Subcutaneous abdominal adipose tissue (tissue), 5 donors: ENCODE results near the gene USP32.
A peak's percentile ranks its signal among the peaks of the same experiment; 100 is the strongest.

Experiments
- H3K27ac ChIP-seq: one replicate; pipeline ENCODE4 v1.7.0; 2013; ENCODE audit warnings: low read depth, mild to moderate bottlenecking, inconsistent platforms, low read length, moderate library complexity
- H3K27me3 ChIP-seq, 5 donors: one replicate each; pipeline ENCODE4 v1.7.0; 2013; ENCODE audit warnings: low read length in 5 of 5, inconsistent platforms in 1 of 5; ENCODE audit not compliant: control insufficient read depth in 5 of 5, insufficient read depth in 4 of 5
- H3K36me3 ChIP-seq, 5 donors: one replicate each; pipeline ENCODE4 v1.7.0; 2013; ENCODE audit warnings: low read length in 5 of 5; ENCODE audit not compliant: control insufficient read depth in 5 of 5, insufficient read depth in 5 of 5
- H3K4me1 ChIP-seq, 5 donors: one replicate each; pipeline ENCODE4 v1.7.0; 2013; ENCODE audit warnings: low read length in 5 of 5, mild to moderate bottlenecking in 3 of 5, moderate library complexity in 1 of 5; ENCODE audit not compliant: control insufficient read depth in 5 of 5, insufficient read depth in 5 of 5
- H3K4me3 ChIP-seq, 5 donors: one replicate each; pipeline ENCODE4 v1.7.0; 2013; ENCODE audit warnings: low read length in 5 of 5, low read depth in 1 of 5
- H3K9ac ChIP-seq, 5 donors: one replicate each; pipeline ENCODE4 v1.7.0; 2013; ENCODE audit warnings: low read length in 5 of 5, mild to moderate bottlenecking in 4 of 5, moderate library complexity in 3 of 5
- H3K9me3 ChIP-seq, 5 donors: one replicate each; pipeline ENCODE4 v1.7.0; 2013; ENCODE audit warnings: low read length in 5 of 5; ENCODE audit not compliant: control insufficient read depth in 5 of 5
- donor health status: healthy.
- donor health status: healthy.
- donor health status: healthy.
- donor health status: healthy.
- donor health status: healthy.

The USP32 gene

GRCh38 chr17:60163108-60163784, 228.7 kb downstream of the USP32 start:
- Histone ChIP-seq H3K9ac (no peak overlapping the region), H3K4me3 (no peak overlapping the region), H3K9me3 (no peaks in the 10 kb centered on the region), H3K27me3 (peaks cover 2 to 19% (median 11%) of the 10 kb centered on the region in 5 donors), H3K36me3 (peaks cover 0 to 9% (median 1%) of the 10 kb centered on the region in 5 donors), H3K27ac (peak overlapping the region; percentile 69), H3K4me1 (peaks cover 3 to 73% (median 35%) of the 10 kb centered on the region in 5 donors)

- Histone ChIP-seq H3K27me3 (peaks cover 6 to 23% (median 15%) of the 10 kb centered on the region in 5 donors), H3K36me3 (peaks cover 0 to 23% (median 4%) of the 10 kb centered on the region in 5 donors), H3K9me3 (no peaks in the 10 kb centered on the region), H3K27ac (peak overlapping the region; percentile 69), H3K9ac (no peak overlapping the region), H3K4me1 (peaks cover 3 to 77% (median 35%) of the 10 kb centered on the region in 5 donors), H3K4me3 (no peak overlapping the region)
These were observed 230.2 kb downstream of the USP32 start for GRCh38 chr17:60161598-60162330.

GRCh38 chr17:60160829-60161501, 231.0 kb downstream of the USP32 start:
- peaks cover 0 to 25% (median 4%) of the 10 kb centered on the region in 5 donors for H3K36me3 ChIP-seq
- peaks cover 6 to 20% (median 17%) of the 10 kb centered on the region in 5 donors for H3K27me3 ChIP-seq
- no peaks in the 10 kb centered on the region for H3K9me3 ChIP-seq
- no peak overlapping the region for H3K9ac ChIP-seq
- H3K27ac ChIP-seq: peak overlapping the region; percentile 69
- H3K4me1 ChIP-seq: peaks cover 3 to 84% (median 37%) of the 10 kb centered on the region in 5 donors
- H3K4me3 ChIP-seq: no peak overlapping the region

- Histone ChIP-seq H3K4me1 (peaks cover 4 to 89% (median 45%) of the 10 kb centered on the region in 5 donors), H3K27me3 (peaks cover 3 to 18% (median 17%) of the 10 kb centered on the region in 5 donors), H3K9ac (no peak overlapping the region), H3K27ac (no peak overlapping the region), H3K4me3 (no peak overlapping the region), H3K36me3 (peaks cover 0 to 25% (median 4%) of the 10 kb centered on the region in 5 donors), H3K9me3 (no peaks in the 10 kb centered on the region)
These were observed 232.5 kb downstream of the USP32 start for GRCh38 chr17:60159479-60159866.

GRCh38 chr17:60158751-60159478, 233.0 kb downstream of the USP32 start:
- H3K36me3 ChIP-seq: peaks cover 0 to 25% (median 4%) of the 10 kb centered on the region in 5 donors
- H3K27me3 ChIP-seq: peaks cover 3 to 18% (median 17%) of the 10 kb centered on the region in 5 donors
- H3K4me3 ChIP-seq: no peak overlapping the region
- H3K9ac ChIP-seq: no peak overlapping the region
- no peak overlapping the region for H3K27ac ChIP-seq
- H3K4me1 ChIP-seq: peaks cover 4 to 89% (median 49%) of the 10 kb centered on the region in 5 donors
- no peaks in the 10 kb centered on the region for H3K9me3 ChIP-seq

GRCh38 chr17:60157487-60158040, 234.4 kb downstream of the USP32 start:
- H3K27me3 ChIP-seq: peaks cover 3 to 23% (median 17%) of the 10 kb centered on the region in 5 donors
- H3K4me1 ChIP-seq: peaks cover 5 to 88% (median 49%) of the 10 kb centered on the region in 5 donors
- no peak overlapping the region for H3K4me3 ChIP-seq
- no peak overlapping the region for H3K27ac ChIP-seq
- no peaks in the 10 kb centered on the region for H3K9me3 ChIP-seq
- H3K36me3 ChIP-seq: peaks cover 0 to 25% (median 4%) of the 10 kb centered on the region in 5 donors
- H3K9ac ChIP-seq: no peak overlapping the region

GRCh38 chr17:60156746-60157145, 235.2 kb downstream of the USP32 start:
- Histone ChIP-seq H3K27me3 (peaks cover 7 to 29% (median 19%) of the 10 kb centered on the region in 5 donors), H3K27ac (no peak overlapping the region), H3K9me3 (no peaks in the 10 kb centered on the region), H3K9ac (peak overlapping the region in 1 of 5 donors; percentile 4), H3K4me3 (no peak overlapping the region), H3K36me3 (peaks cover 0 to 25% (median 4%) of the 10 kb centered on the region in 5 donors), H3K4me1 (peaks cover 4 to 88% (median 40%) of the 10 kb centered on the region in 5 donors)

- H3K27ac ChIP-seq: peak overlapping the region; percentile 48
- no peaks in the 10 kb centered on the region for H3K9me3 ChIP-seq
- H3K36me3 ChIP-seq: peaks cover 0 to 25% (median 4%) of the 10 kb centered on the region in 5 donors
- H3K4me3 ChIP-seq: peak overlapping the region in 1 of 5 donors; percentile 3
- H3K4me1 ChIP-seq: peaks cover 4 to 88% (median 32%) of the 10 kb centered on the region in 5 donors
- no peak overlapping the region for H3K9ac ChIP-seq
- H3K27me3 ChIP-seq: peaks cover 12 to 32% (median 25%) of the 10 kb centered on the region in 5 donors
These were observed 236.1 kb downstream of the USP32 start for GRCh38 chr17:60155815-60156214.

- Histone ChIP-seq H3K36me3 (peaks cover 0 to 25% (median 4%) of the 10 kb centered on the region in 5 donors), H3K9me3 (no peaks in the 10 kb centered on the region), H3K4me1 (peaks cover 4 to 86% (median 31%) of the 10 kb centered on the region in 5 donors), H3K9ac (no peak overlapping the region), H3K27ac (peak overlapping the region; percentile 48), H3K4me3 (peak overlapping the region in 1 of 5 donors; percentile 3), H3K27me3 (peaks cover 12 to 33% (median 25%) of the 10 kb centered on the region in 5 donors)
These were observed 236.5 kb downstream of the USP32 start for GRCh38 chr17:60155427-60155814.
